ENCODE results near the gene ZFR2. TPM values are rescaled to one million over a fixed set of nuclear protein-coding genes. Genes with fewer than 3 reads are reported as not detected.

The ZFR2 gene
- total and polyA plus RNA-seq, 2 of the 8 experiments (the other 6 are each of a cell fraction or from before 2014, with no cell fraction given): 14.5 to 28.4 TPM

DNA sequence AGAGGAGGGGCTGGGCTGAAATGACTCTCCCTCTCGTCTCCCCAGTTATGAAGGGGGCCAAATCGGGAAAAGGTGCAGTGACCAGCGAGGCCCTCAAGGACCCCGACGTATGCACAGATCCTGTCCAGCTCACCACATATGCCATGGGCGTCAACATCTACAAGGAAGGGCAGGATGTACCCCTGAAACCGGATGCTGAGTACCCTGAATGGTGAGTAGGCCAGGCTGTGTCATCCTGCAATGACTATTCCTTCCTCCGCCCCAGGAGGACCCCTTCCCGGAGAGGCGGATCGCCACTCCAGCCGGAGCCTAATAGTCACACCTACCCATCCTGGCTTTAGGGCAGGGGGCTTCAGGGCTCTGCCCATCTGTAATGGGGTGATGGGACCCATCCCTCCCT, 103.7 kb downstream of the ZFR2 start (continued):
- TF ChIP-seq, protein P1, sequence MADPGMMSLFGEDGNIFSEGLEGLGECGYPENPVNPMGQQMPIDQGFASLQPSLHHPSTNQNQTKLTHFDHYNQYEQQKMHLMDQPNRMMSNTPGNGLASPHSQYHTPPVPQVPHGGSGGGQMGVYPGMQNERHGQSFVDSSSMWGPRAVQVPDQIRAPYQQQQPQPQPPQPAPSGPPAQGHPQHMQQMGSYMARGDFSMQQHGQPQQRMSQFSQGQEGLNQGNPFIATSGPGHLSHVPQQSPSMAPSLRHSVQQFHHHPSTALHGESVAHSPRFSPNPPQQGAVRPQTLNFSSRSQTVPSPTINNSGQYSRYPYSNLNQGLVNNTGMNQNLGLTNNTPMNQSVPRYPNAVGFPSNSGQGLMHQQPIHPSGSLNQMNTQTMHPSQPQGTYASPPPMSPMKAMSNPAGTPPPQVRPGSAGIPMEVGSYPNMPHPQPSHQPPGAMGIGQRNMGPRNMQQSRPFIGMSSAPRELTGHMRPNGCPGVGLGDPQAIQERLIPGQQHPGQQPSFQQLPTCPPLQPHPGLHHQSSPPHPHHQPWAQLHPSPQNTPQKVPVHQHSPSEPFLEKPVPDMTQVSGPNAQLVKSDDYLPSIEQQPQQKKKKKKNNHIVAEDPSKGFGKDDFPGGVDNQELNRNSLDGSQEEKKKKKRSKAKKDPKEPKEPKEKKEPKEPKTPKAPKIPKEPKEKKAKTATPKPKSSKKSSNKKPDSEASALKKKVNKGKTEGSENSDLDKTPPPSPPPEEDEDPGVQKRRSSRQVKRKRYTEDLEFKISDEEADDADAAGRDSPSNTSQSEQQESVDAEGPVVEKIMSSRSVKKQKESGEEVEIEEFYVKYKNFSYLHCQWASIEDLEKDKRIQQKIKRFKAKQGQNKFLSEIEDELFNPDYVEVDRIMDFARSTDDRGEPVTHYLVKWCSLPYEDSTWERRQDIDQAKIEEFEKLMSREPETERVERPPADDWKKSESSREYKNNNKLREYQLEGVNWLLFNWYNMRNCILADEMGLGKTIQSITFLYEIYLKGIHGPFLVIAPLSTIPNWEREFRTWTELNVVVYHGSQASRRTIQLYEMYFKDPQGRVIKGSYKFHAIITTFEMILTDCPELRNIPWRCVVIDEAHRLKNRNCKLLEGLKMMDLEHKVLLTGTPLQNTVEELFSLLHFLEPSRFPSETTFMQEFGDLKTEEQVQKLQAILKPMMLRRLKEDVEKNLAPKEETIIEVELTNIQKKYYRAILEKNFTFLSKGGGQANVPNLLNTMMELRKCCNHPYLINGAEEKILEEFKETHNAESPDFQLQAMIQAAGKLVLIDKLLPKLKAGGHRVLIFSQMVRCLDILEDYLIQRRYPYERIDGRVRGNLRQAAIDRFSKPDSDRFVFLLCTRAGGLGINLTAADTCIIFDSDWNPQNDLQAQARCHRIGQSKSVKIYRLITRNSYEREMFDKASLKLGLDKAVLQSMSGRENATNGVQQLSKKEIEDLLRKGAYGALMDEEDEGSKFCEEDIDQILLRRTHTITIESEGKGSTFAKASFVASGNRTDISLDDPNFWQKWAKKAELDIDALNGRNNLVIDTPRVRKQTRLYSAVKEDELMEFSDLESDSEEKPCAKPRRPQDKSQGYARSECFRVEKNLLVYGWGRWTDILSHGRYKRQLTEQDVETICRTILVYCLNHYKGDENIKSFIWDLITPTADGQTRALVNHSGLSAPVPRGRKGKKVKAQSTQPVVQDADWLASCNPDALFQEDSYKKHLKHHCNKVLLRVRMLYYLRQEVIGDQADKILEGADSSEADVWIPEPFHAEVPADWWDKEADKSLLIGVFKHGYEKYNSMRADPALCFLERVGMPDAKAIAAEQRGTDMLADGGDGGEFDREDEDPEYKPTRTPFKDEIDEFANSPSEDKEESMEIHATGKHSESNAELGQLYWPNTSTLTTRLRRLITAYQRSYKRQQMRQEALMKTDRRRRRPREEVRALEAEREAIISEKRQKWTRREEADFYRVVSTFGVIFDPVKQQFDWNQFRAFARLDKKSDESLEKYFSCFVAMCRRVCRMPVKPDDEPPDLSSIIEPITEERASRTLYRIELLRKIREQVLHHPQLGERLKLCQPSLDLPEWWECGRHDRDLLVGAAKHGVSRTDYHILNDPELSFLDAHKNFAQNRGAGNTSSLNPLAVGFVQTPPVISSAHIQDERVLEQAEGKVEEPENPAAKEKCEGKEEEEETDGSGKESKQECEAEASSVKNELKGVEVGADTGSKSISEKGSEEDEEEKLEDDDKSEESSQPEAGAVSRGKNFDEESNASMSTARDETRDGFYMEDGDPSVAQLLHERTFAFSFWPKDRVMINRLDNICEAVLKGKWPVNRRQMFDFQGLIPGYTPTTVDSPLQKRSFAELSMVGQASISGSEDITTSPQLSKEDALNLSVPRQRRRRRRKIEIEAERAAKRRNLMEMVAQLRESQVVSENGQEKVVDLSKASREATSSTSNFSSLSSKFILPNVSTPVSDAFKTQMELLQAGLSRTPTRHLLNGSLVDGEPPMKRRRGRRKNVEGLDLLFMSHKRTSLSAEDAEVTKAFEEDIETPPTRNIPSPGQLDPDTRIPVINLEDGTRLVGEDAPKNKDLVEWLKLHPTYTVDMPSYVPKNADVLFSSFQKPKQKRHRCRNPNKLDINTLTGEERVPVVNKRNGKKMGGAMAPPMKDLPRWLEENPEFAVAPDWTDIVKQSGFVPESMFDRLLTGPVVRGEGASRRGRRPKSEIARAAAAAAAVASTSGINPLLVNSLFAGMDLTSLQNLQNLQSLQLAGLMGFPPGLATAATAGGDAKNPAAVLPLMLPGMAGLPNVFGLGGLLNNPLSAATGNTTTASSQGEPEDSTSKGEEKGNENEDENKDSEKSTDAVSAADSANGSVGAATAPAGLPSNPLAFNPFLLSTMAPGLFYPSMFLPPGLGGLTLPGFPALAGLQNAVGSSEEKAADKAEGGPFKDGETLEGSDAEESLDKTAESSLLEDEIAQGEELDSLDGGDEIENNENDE (IDR thresholded peaks at IDR 0.05; ENCODE audit: insufficient replicate concordance, low read length): no peak
- TF ChIP-seq HDAC2 (IDR thresholded peaks at IDR 0.05; ENCODE audit: borderline replicate concordance in 1 of 2, low read depth in 2 of 2, low read length in 2 of 2) (no peak), CBX8 (IDR thresholded peaks at IDR 0.05; ENCODE audit: borderline replicate concordance, low read depth, low read length) (no peak), EGR1 (IDR thresholded peaks at IDR 0.05; ENCODE audit: borderline replicate concordance, low read depth, low read length) (no peak), RBBP5 (IDR thresholded peaks at IDR 0.05; ENCODE audit: borderline replicate concordance, low read depth, low read length) (no peak)

Measured in H1 (cell line).